GM18508 (cell line): Measurements from ENCODE around the gene CRYBB1.

Experiments
- ATAC-seq: cut with Tn5 transposase; IDR thresholded peaks from one replicate; pipeline ENCODE4 v1.9.1; 2021; ENCODE audit warnings: moderate number of reproducible peaks; ENCODE audit not compliant: insufficient read depth, unreplicated experiment

CRYBB1 gene

DNA sequence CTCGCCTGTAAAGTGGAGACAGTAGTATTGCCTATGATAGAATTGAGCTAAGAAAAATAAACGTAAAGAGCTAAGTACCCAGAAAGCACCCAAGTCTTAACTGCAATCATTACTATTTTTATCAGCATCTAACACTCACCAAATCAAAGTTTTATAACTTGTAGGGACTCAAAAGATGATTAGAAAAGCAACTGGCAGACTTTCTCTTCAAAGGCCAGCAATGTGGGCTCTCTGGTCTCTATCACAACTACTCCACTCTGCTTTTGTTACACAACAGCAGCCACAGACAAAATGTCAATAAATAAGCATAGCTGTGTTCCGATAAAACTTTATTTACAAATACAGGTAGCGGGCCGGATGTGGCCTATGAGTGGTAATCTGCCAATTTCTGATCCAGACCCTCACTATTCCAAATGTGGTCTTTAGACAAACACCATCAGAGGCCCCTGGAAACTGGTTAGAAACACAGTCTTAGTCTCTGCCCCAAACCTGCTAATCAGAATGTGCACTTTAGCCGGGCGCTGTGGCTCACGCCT, 36.1 kb downstream of the CRYBB1 start:
- no peak for ATAC-seq

DNA sequence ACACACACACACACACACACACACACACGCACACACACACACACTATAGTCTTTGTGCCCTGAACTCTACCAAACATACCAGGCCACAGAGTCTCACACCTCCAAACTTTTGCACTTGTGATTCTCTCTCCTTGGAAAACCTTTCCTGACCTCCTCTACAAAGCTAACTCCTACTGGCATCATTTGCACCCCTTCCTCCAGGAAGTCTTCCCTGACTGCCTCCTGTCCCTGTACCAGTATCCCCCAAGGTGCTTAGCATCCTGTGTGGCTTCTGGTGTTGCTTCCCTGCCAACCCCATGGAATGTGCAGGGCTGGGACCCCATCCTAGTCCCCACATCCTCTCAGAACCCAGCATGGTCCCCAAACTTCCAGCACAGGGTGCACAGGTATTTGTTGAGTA, 36.8 kb downstream of the CRYBB1 start:
- ATAC-seq = no peak

DNA sequence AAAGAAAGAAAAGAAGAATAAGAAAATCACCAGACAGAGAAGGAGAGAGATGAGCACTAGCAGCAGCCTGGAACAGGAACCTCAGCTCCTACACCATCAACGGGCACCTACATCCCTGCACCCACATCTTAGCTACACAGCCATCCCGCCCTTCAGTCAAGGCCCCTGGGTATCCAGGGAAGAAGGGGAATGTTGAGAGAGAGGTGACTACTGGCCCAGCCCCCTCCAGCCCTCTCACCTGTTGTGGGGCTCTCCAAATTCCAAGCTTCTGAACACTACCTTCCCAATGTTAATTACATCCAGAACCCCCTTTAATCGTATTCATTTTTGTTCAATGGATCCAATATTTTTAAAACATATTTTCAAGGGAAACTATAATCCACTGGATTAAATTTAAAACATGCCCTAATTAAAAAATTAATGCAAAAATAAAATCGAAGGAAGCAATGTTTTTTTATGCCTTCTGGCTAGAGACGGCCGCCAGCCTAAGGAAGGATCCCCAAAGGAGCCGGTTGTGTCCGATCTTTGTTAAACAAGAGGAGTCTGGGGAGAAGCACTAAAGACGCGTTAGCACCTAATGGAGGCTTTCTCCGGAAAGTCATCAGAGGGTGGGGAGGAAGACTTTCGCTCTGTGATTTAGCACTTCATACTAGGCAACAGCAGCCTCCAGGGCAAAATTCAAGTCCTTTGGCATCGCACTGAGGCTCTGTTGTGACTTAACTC, 37.4 kb downstream of the CRYBB1 start:
- no peak for ATAC-seq

DNA sequence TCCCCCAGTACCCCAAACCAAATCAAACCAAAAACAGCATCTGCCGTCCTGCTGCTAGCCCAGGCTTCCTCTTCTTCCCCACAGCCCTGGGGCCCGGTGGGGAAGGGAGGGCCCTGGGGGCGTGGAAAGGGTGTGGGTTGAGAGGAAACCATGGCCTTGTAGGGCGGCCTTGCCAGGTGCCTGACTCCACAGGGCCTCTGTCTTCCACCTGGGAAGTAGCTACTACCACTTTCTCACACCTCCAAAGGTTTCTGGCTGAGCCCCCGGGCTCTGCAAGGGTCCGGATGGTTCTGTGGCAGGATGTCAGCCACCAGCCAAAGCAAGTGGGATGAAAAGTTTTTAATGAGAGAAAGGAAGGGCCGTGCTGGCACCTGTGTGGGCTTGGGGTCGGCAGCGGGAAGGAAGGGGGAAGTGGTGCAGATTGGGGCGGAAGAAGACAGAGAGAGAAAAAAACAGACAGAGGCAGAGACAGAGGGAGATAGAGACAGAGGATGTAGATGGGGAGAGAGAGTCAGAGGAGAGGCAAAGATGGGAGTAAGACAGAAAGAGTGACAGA, 38.4 kb downstream of the CRYBB1 start:
- no peak for ATAC-seq

DNA sequence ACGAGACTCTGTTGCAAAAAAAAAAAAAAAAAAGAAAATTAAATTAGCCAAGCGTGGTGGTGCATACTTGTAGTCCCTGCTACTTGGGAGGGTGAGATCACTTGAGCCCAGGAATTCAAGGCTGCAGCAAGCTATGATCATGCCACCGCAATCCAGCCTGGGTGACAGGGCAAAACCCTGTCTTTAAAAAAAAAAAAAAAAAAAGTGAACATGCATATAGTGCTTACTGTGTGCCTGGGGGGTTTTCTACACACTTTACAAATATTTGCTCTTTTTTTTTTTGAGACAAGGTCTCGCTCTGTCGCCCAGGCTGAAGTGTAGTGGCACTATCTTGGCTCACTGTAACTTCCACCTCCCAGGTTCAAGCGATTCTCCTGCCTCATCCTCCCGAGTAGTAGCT, 40.7 kb downstream of the CRYBB1 start:
- no peak for ATAC-seq

DNA sequence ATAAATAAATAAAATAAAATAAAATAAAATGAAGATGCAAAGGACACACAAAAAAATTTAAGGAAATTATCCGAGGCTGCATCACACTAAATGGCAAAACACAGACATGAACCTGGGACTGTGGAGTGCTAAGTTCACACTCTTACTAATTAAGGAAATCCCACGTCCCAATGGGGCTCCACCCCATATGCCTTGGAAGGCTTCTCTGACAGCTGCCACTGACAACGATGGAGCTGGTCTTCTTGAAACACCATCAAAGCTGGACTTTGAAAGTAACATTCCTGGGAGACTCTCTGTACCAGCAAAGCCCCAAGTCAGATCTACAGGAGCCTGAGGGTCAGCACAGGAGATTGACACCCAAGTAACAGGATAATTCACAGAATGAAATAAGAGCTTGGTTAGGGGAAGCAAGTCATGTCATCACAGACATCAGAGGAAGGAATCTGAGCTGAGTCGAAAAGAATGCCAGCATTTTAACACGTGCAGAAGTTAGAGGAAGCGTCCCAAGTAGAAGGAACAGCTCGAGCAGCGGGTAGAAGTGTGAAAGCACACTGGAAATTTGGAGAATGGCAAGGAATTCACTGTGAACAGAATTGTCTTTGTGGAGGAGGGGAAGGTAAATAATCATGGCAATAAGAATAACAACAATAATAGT, 41.7 kb downstream of the CRYBB1 start:
- ATAC-seq = no peak

DNA sequence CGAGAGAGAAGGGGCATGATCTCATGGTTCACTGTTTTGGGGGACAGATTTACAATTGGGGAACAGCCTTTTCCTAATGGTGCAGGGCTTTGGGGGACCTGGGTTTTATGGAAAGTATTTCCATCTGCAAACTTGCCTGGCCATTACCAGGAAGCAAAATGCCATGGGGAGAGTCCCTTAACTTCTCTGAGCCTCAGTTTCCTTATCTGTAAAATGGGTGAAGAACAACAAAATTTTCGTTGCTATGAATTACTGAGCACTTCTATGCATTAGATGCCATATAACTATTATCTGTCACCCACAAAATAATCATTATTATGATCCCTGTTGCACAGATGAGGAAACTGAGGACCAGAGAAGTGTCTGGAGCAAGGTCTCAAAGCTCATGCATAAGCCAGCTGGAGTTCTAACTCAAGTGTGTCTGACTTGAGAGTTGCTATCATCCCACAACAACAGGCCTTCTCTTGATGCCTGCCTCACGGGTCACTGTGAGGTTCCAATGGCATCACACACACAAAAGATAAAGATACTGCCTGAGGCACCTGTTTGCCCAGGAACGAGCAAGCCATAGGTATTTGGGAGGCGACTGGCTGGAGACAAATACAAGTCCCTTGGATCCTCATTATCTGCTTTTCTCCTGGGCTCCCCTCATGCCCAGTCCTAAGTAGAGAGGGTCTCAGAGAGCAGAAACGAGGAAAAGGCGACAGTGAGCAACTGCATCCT, 43.7 kb downstream of the CRYBB1 start:
- ATAC-seq = no peak

DNA sequence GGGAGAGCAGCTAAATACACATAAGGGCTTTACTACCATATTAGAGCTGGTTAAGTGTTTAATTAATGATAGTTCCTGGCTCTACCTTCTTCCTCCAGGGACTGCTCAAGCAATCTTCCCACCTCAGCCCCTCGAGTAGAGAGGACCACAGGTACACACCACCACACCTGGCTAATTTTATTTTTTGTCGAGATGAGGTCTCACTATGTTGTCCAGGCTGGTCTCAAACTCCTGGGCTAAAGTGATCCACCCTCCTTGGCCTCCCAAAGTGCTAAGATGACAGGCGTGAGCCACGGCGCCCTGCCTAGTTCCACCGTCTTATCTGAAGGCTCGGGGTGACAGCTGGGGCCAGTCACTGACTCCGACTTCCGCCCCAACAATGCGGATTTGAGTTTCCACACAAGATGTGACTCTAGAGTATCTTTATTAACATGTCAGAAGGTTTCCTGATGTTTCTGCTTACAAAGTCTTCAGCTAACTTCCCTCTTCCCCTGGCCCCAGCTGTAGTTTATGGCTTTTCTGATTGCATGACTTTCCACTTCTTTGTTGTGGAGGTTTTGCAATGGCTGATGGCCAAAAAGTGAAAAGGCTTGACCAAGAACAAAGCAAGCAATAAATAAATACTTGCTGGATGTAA, 44.7 kb downstream of the CRYBB1 start:
- ATAC-seq = no peak

DNA sequence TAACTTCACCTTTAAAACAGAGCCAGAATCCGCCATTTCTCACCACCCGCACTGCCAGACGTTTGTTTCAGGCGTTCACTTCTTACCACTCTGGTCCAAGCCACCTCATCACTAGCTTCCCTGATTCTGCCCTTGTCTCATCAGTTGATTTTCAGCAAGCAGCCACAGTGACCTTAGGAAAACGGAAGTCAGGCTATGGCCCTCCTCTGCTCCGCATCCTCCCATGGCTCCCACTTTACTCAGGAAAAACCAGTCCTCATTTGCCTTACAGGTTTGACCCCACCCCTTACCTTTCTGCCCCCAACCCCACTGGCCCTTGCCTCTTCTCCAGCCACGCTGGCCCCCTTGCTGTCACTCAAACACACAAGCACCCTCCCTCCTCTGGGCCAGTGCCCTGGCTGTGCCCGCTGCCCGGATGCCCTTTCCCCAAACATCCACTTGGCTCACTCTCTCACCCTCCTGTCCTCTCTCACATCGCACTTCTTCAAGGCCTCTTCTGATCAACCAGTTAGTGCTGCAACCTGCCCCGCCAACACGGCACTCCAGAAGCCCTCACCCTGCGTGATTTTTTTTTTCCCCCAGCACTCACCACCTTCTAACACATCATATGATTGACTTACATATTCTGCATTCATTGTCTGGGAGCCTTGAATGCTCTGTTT, 46.8 kb downstream of the CRYBB1 start:
- no peak for ATAC-seq

DNA sequence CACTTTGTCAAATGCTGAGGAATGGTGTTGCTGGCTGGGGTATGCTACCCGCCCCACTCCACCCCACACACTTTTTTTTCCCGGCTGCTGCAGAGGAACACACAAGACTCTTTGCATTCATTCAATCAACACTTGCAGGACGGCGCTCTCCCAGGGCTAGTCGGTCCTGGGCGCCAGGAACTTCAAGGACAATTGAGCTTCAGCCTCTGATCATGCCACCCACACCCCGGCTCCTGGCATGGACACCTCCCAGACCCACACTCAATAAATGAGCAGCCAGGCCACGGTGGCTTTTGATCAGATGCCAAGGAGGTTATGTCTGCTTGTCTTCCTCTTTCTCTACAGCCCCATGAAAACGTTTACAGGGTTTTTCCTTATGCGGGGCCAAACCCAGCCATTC, 47.7 kb downstream of the CRYBB1 start:
- ATAC-seq = no peak

DNA sequence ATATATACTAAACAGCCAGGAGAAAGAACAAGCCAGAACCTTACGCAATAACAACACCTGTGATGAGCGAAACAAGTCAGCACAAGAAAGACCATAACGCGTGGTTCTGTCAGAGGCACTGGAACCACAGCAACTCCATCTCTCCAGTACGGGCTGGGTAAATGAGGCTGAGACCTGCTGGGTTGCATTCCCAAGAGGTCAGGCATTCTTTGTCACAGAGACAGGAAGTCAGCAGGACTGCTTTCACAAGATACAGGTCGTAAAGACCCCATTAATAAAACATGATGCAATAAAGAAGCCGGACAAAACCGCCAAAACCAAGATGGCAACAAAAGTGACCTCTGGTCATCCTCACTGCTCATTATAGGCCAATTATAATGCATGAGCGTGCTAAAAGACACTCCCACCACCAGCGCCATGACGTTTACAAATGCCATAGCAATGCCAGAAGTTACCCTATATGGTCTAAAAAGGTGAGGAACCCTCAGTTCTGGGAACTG, 49.6 kb downstream of the CRYBB1 start:
- ATAC-seq = no peak

DNA sequence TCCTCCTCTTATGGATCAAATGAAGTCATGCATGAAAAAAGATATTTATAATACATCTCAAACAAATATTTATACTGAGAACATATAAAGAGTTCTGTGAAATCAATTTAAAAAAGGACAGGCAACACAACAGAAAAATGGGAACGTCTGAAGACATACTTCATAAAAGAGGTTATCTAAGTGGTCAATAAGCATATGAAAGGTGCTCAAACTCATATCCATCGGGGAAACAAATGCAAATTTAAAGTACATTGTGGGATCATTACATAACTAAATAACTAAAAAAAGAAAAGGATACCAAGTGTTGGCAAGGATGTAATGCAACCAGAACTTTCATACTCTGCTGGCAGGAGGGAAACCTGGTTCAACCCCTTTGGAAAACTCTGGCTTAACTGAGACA, 50.2 kb downstream of the CRYBB1 start:
- ATAC-seq = no peak

DNA sequence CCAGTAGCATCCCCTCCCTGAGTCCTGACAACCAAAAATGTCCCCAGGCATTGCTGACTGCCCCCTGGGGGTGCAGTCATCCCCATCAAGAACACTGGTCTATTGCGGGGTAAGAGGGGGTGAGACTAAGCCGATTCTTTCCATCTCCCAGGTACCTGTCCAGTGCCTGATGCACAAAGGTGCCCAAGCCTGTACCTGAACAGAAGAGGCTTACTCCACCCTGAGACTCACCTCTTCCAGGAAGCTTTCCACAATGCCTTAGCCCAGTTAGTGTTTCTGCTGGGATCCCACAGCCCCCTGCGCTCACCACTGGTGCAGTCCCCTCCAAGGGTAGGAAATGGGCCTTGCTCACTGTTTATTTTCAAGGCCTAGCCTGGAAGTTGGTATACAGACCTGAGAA, 50.8 kb downstream of the CRYBB1 start:
- no peak for ATAC-seq

DNA sequence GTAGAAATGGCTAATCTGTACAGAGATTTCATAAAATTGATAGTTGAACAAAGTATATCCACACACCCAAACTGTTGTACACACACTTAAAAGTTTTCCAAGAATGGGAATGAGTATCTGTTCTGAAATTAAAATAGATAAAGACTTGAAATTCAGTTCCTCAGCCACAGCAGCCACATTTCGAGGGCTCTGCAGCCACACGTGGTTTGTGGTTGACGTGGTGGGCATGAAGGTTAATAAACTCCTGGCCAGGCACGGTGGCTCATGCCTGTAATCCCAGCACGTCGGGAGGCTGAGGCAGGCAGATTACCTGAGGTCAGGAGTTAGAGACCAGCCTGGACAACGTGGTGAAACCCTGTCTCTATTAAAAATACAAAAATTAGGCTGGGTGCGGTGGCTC, 51.9 kb downstream of the CRYBB1 start:
- ATAC-seq = no peak

DNA sequence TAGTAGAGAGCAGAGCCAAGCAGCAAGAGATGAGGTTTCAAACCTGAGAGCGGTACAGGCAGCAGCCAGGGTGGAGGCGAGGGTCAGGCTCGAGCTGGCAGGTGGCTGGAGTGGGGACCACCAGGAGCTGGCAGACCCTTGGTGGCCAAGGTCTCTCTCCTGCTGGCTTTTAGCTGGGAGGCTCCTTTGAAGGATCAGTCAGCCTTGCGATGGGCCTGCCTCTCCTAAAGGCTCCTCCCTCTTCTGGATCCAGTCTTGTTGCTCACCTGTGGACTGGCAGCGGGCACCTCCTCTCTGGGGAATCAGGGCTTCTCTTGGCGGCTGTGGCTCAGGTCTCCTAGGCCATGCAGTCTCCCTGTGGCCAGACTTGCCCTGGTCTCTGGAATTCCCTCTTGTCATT, 52.6 kb downstream of the CRYBB1 start:
- no peak for ATAC-seq

DNA sequence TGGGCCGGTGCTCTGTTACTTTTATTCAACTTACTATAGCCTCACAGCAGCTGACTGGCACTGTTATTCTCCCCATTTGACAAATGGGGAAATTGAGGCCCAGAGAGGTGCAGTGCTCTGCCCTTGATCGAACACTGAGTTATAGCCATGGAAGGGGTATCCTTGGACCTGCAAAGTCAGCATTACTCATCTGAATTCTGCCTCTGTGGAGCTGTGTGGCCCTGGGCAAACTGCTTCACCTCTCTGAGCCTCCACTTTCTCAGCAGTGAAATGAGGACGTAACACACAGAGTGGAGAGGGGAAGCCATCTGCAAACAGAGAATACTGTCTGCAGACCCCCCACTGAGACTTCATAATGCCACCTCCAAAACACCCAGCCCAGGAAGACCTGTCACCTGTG, 53.2 kb downstream of the CRYBB1 start:
- no peak for ATAC-seq

DNA sequence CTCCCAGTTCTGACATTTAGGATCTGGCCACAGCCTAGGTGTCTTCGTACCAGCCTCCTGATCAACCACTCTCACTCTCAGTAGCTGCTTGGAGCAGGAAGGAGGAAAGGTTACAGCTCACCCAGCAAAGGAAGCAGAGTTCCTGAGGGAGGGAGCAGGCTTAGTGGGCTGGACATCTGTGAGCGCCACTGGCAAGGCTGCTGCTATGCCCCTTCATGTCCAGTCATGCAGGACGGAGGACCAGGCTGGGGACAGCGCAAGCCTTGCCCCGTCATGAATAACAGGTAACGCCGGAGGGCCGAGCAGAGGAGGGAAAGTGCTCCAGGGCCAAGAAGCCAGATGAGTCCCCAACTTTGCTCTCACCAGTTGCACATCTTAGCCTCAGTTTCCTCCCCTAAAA, 53.6 kb downstream of the CRYBB1 start:
- ATAC-seq = no peak

DNA sequence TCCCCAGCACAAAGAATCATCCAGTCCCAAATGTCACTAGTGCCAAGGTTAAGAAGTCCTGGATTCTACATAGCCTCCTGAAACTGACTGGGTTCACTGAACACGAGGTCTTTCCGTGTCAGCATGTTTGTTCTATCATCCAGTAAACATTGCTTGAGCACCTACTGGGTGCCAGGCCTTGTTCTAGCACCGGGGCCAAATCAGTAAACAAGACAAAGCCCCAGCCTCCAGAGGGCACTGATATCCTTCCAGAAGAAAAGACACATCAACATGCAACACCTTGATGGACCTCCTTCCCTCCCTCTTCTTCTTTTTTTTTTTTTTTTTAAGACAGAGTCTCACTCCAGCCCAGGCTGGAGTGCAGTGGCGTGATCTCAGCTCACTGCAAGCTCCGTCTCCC, 54.8 kb downstream of the CRYBB1 start:
- no peak for ATAC-seq

DNA sequence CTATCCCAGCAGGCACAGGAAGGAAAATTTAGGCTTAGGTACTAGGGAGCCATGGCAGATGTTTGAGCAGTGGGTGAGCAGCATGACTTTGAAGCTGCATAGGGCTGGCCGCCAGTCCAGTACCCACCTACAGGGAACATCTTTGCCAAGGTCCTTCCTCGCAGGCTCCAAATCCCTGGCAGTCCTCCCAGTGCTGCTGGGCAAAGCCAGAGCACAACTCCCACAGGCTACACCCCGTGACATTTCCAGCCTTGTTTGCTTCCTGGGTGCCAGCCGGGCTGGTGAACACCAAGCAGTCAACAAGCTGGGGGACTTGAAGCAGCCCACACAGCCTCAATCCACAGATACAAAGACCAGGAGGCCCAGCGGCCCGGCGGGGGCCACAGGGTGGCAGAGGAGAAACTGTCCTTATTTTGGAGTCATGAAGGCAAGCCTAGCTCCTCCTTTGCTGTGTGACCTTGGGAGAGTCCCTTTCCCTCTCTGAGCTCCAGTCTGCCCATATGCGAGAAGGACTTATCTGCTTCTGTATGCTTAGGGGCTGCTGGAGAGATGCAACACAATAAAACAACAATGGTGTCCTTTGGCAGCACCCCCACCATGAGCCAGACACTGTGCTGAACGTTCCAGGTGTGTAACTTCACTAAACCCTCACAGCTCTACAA, 55.9 kb downstream of the CRYBB1 start:
- ATAC-seq = no peak
